Stomach (tissue), 9 donors: ENCODE data around the gene PLEKHG4. TPM values are rescaled to one million over a fixed set of nuclear protein-coding genes. Genes with fewer than 3 reads are reported as not detected.

Experiments
- DNase-seq, 2 donors: peaks; one replicate each; pipeline versions ENCODE4 v3.0.0 to v3.0.0-alpha.2; 2013 to 2019
- H3K27ac ChIP-seq, 5 donors: fragments of 200-600 bp in 4 of 5; sonication (generic) in 4 of 5; one replicate each; pipeline ENCODE4 v1.5.1; 2013 to 2019; ENCODE audit warnings: mild to moderate bottlenecking in 1 of 5, moderate library complexity in 1 of 5
- H3K27me3 ChIP-seq, 3 donors: fragments of 200-600 bp; sonication (generic); one replicate each; pipeline ENCODE4 v1.5.1; 2017 to 2019; ENCODE audit warnings: mixed run types in 1 of 3
- H3K36me3 ChIP-seq, 4 donors: fragments of 200-600 bp; sonication (generic); 1 replicate in 3 of 4; 2 replicates in 1 of 4; pipeline ENCODE4 v1.5.1; 2016 to 2019
- H3K4me1 ChIP-seq, 4 donors: fragments of 200-600 bp; sonication (generic); one replicate each; pipeline ENCODE4 v1.5.1; 2016 to 2019
- H3K4me3 ChIP-seq, 4 donors: fragments of 200-600 bp; sonication (generic) in 3 of 4; one replicate each; pipeline ENCODE4 v1.5.1; 2016 to 2019; ENCODE audit warnings: mild to moderate bottlenecking in 1 of 4
- H3K9me3 ChIP-seq, 4 donors: fragments of 200-600 bp; sonication (generic); one replicate each; pipeline ENCODE4 v1.5.1; 2016 to 2019
- EP300 ChIP-seq: sonication (generic); formaldehyde crosslinking; IDR thresholded peaks from one replicate; pipeline ENCODE4 v1.6.1; 2017; ENCODE audit warnings: antibody characterized with exemption
- POLR2A ChIP-seq, 4 donors: fragments of 450-650 bp; IDR thresholded peaks; one replicate each; pipeline ENCODE4 v1.6.1; 2016; ENCODE audit warnings: antibody characterized with exemption in 4 of 4, control low read depth in 2 of 4, mild to moderate bottlenecking in 1 of 4, moderate library complexity in 1 of 4
- POLR2AphosphoS5 ChIP-seq, 3 donors: sonication (generic); formaldehyde crosslinking; IDR thresholded peaks; one replicate each; pipeline ENCODE4 v1.6.1; 2016; ENCODE audit warnings: antibody characterized with exemption in 3 of 3
- WGBS, 5 donors: extraction: QIAGEN DNeasy Blood & Tissue Kit in 3 of 5; methylation state at CpG; one replicate each; pipeline versions ENCODE4 v1.1.5 to v1.1.7; 2013 to 2018; 5-methylcytosine and 5-hydroxymethylcytosine counted together
- intact Hi-C: fragments of 100-400 bp; cut with DNase I; formaldehyde crosslinking; loops from one replicate; pipeline ENCODE4 v1.15.1; 2023; ENCODE audit warnings: low total_unique reads
- polyA plus RNA-seq, 3 donors: library from polyadenylated mRNA; stranded (reverse); fragments of 200-250 nt; gene quantifications; one replicate each; pipeline ENCODE4 v1.2.3, GENCODE V29; 2013
- total RNA-seq, 5 donors: library from RNA; depleted of rRNA; stranded (reverse); fragments of >200 nt; gene quantifications; one replicate each; pipeline versions ENCODE4 v1.1.0 to v1.2.3, GENCODE V29; 2014 to 2016
- TF ChIP-seq, protein P1 (sequence below), 7 experiments: fragments of 450-650 bp in 4 of 7; fragments of 200-600 bp in 3 of 7; sonication (generic) in 3 of 7; IDR thresholded peaks; one replicate each; pipeline ENCODE4 v1.5.1; 2016 to 2019; ENCODE audit warnings: antibody characterized with exemption in 7 of 7, control low read depth in 2 of 7, mild to moderate bottlenecking in 1 of 7
- donor health status: healthy with polysubstance abuse.
- donor health status: Bipolar disorder and iron deficiency.
- donor health status: healthy.

Gene PLEKHG4
- total and polyA plus RNA-seq, 8 donors: 2.3 to 57.1 (median 6.6) TPM

DNA sequence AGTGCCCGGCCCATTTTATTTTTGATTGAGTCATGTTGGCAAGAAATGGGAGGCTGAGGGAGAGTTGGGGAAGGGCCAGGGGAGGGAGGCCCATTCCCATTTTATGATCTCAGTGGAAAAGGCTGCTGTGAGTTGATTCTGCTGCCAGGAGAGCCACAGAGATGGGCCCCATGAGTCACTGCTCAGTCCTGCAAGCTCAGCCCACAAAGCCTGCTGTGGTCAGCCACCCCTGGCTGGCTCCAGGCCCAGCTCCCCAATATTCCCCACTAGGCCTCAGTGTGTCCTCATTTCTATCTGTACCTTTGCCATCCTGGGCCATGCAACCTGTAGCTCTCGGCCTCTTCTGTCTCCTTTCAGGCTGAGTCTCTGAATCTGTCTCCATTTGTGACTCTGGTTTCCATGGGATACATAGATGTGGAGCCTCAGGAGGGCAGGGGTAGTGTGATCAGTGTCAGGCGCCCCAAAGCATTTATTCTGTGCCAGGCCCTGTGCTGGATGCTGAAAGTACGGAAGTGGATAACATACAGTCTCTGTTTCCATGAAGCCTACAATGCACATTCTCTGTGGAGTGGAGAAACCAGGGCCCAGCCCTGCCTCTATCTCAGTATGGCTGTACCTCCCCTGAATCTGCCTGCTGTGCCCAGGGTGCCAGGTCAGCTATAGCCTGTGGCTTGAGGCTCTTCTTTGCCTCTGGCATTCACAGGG, 1.9 kb upstream of the PLEKHG4 start:
- 84 to 88% (median 85%) methylated on average over 4 of the region's 4 CpGs for WGBS, 5 donors
- intact Hi-C loops: no loop called here
- DNase-seq: peak in 1 of 2 donors; percentile 47
- Histone ChIP-seq H3K27ac (peak overlapping the region; percentile 3 to 81 (median 69)), H3K9me3 (no peaks in the 10 kb centered on the region), H3K27me3 (no peaks in the 10 kb centered on the region), H3K4me3 (peak overlapping the region in 1 of 4 donors; percentile 81), H3K36me3 (peaks cover 3 to 14% (median 11%) of the 10 kb centered on the region in 4 donors), H3K4me1 (peaks cover 24 to 36% (median 25%) of the 10 kb centered on the region in 4 donors)
- TF ChIP-seq POLR2AphosphoS5 (IDR thresholded peaks at IDR 0.05) (no peak), EP300 (no peak), POLR2A (IDR thresholded peaks at IDR 0.05) (no peak)
- TF ChIP-seq, protein P1, sequence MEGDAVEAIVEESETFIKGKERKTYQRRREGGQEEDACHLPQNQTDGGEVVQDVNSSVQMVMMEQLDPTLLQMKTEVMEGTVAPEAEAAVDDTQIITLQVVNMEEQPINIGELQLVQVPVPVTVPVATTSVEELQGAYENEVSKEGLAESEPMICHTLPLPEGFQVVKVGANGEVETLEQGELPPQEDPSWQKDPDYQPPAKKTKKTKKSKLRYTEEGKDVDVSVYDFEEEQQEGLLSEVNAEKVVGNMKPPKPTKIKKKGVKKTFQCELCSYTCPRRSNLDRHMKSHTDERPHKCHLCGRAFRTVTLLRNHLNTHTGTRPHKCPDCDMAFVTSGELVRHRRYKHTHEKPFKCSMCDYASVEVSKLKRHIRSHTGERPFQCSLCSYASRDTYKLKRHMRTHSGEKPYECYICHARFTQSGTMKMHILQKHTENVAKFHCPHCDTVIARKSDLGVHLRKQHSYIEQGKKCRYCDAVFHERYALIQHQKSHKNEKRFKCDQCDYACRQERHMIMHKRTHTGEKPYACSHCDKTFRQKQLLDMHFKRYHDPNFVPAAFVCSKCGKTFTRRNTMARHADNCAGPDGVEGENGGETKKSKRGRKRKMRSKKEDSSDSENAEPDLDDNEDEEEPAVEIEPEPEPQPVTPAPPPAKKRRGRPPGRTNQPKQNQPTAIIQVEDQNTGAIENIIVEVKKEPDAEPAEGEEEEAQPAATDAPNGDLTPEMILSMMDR (IDR thresholded peaks at IDR 0.05): no peak

GRCh38 chr16:67277999-67278772, 1.1 kb upstream of the PLEKHG4 start:
- no peak for TF ChIP-seq EP300
- TF ChIP-seq, protein P1 (IDR thresholded peaks at IDR 0.05): no peak
- TF ChIP-seq POLR2AphosphoS5 (IDR thresholded peaks at IDR 0.05): no peak
- no peak for TF ChIP-seq POLR2A (IDR thresholded peaks at IDR 0.05)
- Histone ChIP-seq H3K36me3 (peaks cover 3 to 14% (median 11%) of the 10 kb centered on the region in 4 donors), H3K9me3 (no peaks in the 10 kb centered on the region), H3K27me3 (no peaks in the 10 kb centered on the region), H3K27ac (peak overlapping the region; percentile 3 to 81 (median 69)), H3K4me1 (peaks cover 24 to 36% (median 25%) of the 10 kb centered on the region in 4 donors), H3K4me3 (peak overlapping the region; percentile 62 to 81 (median 70))
- intact Hi-C loops: no loop called here
- DNase-seq: no peak
- 51 to 59% (median 53%) methylated on average over 11 to 13 of the region's 13 CpGs for WGBS, 5 donors

DNA sequence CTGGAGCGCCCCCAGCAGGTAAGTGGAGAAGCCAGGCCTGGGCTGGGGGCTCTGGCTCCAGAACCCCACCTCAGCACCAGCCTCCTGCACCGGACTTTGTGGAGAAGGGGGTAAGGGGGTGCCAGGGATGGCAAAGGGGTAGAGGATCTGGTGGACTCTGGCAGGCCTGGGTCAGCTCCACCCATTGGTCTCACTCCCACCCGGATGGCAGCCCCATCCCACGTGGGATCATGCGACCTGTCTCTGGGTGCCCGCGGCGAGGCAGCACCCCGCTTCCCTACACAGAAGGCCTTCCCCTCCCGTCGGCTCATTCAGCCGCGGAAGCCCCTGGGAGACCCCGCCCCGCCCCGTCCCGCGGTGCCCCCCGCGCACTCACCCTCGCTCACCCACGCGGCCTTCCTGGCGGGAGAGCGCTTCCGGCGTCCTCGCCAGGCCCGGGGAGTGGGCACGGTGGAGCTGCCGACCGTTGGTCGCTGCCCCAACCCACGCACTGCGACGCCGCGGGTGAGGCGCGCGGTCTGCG, 498 bp upstream of the PLEKHG4 start:
- Histone ChIP-seq H3K4me1 (peaks cover 24 to 36% (median 25%) of the 10 kb centered on the region in 4 donors), H3K9me3 (no peaks in the 10 kb centered on the region), H3K27ac (peak overlapping the region; percentile 2 to 81 (median 69)), H3K36me3 (peaks cover 3 to 14% (median 11%) of the 10 kb centered on the region in 4 donors), H3K27me3 (no peaks in the 10 kb centered on the region), H3K4me3 (peak overlapping the region; percentile 62 to 81 (median 70))
- intact Hi-C loops: no loop called here
- DNase-seq: peak in 1 of 2 donors; percentile 57
- no peak for TF ChIP-seq EP300
- TF ChIP-seq POLR2A (IDR thresholded peaks at IDR 0.05): no peak
- TF ChIP-seq POLR2AphosphoS5 (IDR thresholded peaks at IDR 0.05): no peak
- TF ChIP-seq, protein P1 (IDR thresholded peaks at IDR 0.05): no peak
- 1 to 3% (median 2%) methylated on average over 13 to 41 of the region's 42 CpGs for WGBS, 5 donors
